ENCODE measurements around the gene FAM135A. TPM values are rescaled to one million over a fixed set of nuclear protein-coding genes. Genes with fewer than 3 reads are reported as not detected.

FAM135A gene
- total RNA-seq, 1 experiment from 2014 or later: 11.2 TPM

DNA sequence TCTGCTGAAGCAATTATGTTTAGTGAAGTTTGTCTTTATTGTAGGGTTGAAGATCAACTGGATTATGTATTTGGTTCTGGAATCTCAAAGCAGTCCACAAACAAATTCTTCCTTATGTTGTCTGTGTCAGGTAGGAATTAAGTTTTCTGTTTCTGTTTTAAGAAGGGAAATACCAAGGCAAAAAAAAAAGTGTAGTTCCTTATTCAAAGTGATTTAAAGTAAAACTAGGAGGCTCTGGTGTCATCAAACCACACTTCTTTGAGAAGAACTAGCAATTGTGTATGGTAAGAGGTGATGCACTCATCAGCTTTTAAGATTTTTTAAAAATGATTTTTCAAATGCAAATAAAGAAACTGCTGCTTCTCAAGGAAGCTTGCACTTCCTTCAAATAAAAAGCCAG lies 1.9 kb downstream of the FAM135A start:
- CTCF ChIA-PET: no interaction called here
- Histone ChIP-seq H3K4me3 (ENCODE audit: low read depth, low read length, poor library complexity, severe bottlenecking) (no peak overlapping the region), H3K27ac (ENCODE audit: low read depth, low read length, poor library complexity, severe bottlenecking) (no peak overlapping the region), H3K27me3 (replicated peaks; ENCODE audit: insufficient read depth, low read depth, low read length, poor library complexity) (no peaks in the 10 kb centered on the region), H3K9me3 (ENCODE audit: low read depth, low read length, poor library complexity, severe bottlenecking) (no peaks in the 10 kb centered on the region), H3K36me3 (ENCODE audit: insufficient read depth, low read length, poor library complexity, severe bottlenecking) (no peaks in the 10 kb centered on the region), H3K4me1 (ENCODE audit: insufficient read depth, low read length, poor library complexity, severe bottlenecking) (peaks cover 5% of the 10 kb centered on the region)
- BruUV-seq (replicated peaks): no TSS peak
- POLR2A ChIA-PET (ENCODE audit: low non-redundant PET): no interaction called here
- intact Hi-C loops (cut with micrococcal nuclease; ENCODE audit: unreplicated experiment): no loop called here
- TF ChIP-seq EZH2 (IDR thresholded peaks at IDR 0.05; ENCODE audit: borderline replicate concordance, low read depth, low read length, poor library complexity, severe bottlenecking): no peak
- TF ChIP-seq, protein P1, sequence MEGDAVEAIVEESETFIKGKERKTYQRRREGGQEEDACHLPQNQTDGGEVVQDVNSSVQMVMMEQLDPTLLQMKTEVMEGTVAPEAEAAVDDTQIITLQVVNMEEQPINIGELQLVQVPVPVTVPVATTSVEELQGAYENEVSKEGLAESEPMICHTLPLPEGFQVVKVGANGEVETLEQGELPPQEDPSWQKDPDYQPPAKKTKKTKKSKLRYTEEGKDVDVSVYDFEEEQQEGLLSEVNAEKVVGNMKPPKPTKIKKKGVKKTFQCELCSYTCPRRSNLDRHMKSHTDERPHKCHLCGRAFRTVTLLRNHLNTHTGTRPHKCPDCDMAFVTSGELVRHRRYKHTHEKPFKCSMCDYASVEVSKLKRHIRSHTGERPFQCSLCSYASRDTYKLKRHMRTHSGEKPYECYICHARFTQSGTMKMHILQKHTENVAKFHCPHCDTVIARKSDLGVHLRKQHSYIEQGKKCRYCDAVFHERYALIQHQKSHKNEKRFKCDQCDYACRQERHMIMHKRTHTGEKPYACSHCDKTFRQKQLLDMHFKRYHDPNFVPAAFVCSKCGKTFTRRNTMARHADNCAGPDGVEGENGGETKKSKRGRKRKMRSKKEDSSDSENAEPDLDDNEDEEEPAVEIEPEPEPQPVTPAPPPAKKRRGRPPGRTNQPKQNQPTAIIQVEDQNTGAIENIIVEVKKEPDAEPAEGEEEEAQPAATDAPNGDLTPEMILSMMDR (conservative IDR thresholded peaks at IDR 0.05; ENCODE audit: low read depth, low read length): no peak
- DNase-seq (ENCODE audit: low spot score): no peak

- H3K27ac ChIP-seq (ENCODE audit: low read depth, low read length, poor library complexity, severe bottlenecking): no peak overlapping the region
- no peak for TF ChIP-seq EZH2 (IDR thresholded peaks at IDR 0.05; ENCODE audit: borderline replicate concordance, low read depth, low read length, poor library complexity, severe bottlenecking)
- TF ChIP-seq, protein P1 (conservative IDR thresholded peaks at IDR 0.05; ENCODE audit: low read depth, low read length): no peak
- POLR2A ChIA-PET (ENCODE audit: low non-redundant PET): no interaction called here
- no peaks in the 10 kb centered on the region for H3K27me3 ChIP-seq (replicated peaks; ENCODE audit: insufficient read depth, low read depth, low read length, poor library complexity)
- CTCF ChIA-PET: no interaction called here
- no peaks in the 10 kb centered on the region for H3K36me3 ChIP-seq (ENCODE audit: insufficient read depth, low read length, poor library complexity, severe bottlenecking)
- no peak overlapping the region for H3K4me3 ChIP-seq (ENCODE audit: low read depth, low read length, poor library complexity, severe bottlenecking)
- intact Hi-C loops (cut with micrococcal nuclease; ENCODE audit: unreplicated experiment): no loop called here
- H3K4me1 ChIP-seq (ENCODE audit: insufficient read depth, low read length, poor library complexity, severe bottlenecking): peaks cover 5% of the 10 kb centered on the region
- DNase-seq (ENCODE audit: low spot score): no peak
- H3K9me3 ChIP-seq (ENCODE audit: low read depth, low read length, poor library complexity, severe bottlenecking): no peaks in the 10 kb centered on the region
- no TSS peak for BruUV-seq (replicated peaks)
Observed at GRCh38 chr6:70415660-70416059, 2.4 kb downstream of the FAM135A start.

GRCh38 chr6:70421509-70421908 lies 8.2 kb downstream of the FAM135A start:
- no TSS peak for BruUV-seq (replicated peaks)
- CTCF ChIA-PET: no interaction called here
- no peak for TF ChIP-seq EZH2 (IDR thresholded peaks at IDR 0.05; ENCODE audit: borderline replicate concordance, low read depth, low read length, poor library complexity, severe bottlenecking)
- TF ChIP-seq, protein P1 (conservative IDR thresholded peaks at IDR 0.05; ENCODE audit: low read depth, low read length): no peak

More at GRCh38 chr6:70421509-70421908, 8.2 kb downstream of the FAM135A start:
- no peak overlapping the region for H3K4me3 ChIP-seq (ENCODE audit: low read depth, low read length, poor library complexity, severe bottlenecking)
- intact Hi-C loops (cut with micrococcal nuclease; ENCODE audit: unreplicated experiment): no loop called here
- no peak for DNase-seq (ENCODE audit: low spot score)
- POLR2A ChIA-PET (ENCODE audit: low non-redundant PET): no interaction called here
- H3K4me1 ChIP-seq (ENCODE audit: insufficient read depth, low read length, poor library complexity, severe bottlenecking): no peaks in the 10 kb centered on the region
- H3K27ac ChIP-seq (ENCODE audit: low read depth, low read length, poor library complexity, severe bottlenecking): no peak overlapping the region
- H3K27me3 ChIP-seq (replicated peaks; ENCODE audit: insufficient read depth, low read depth, low read length, poor library complexity): no peaks in the 10 kb centered on the region
- H3K9me3 ChIP-seq (ENCODE audit: low read depth, low read length, poor library complexity, severe bottlenecking): no peaks in the 10 kb centered on the region
- H3K36me3 ChIP-seq (ENCODE audit: insufficient read depth, low read length, poor library complexity, severe bottlenecking): no peaks in the 10 kb centered on the region
